ENCODE measurements around the gene BST1. TPM values are rescaled to one million over a fixed set of nuclear protein-coding genes. Genes with fewer than 3 reads are reported as not detected.

The BST1 gene
- total and polyA plus RNA-seq, 2 of the 8 experiments (the other 6 are each of a cell fraction or from before 2014, with no cell fraction given): 0.52 to 0.54 TPM

DNA sequence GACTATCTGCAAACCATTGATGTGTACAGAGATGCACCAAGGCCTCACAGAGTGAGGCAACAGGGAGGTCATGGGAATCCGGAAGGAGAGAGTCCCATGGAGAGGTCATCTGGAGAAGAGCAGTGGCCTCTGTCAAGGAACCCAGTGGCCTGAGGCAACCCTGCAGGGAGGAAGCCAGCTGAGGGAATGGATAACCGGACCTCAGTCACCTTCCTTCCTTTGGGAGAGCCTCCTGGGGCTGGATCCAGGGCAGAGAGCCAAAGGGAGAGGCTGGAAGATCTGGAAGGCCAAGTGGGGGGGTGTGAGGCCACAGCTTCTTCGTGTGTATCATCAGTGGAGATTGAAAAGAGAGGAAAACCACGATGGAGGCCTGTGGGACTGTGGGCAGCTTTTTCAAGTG, 50.9 kb downstream of the BST1 start (continued):
- TF ChIP-seq CREB1 (IDR thresholded peaks at IDR 0.05): no peak
- TF ChIP-seq RFX5 (IDR thresholded peaks at IDR 0.05; ENCODE audit: borderline replicate concordance, low read depth, low read length): no peak
- no peak for TF ChIP-seq BCL11A (IDR thresholded peaks at IDR 0.05; ENCODE audit: low read depth in 2 of 2, low read length in 2 of 2)
- TF ChIP-seq, protein P1, sequence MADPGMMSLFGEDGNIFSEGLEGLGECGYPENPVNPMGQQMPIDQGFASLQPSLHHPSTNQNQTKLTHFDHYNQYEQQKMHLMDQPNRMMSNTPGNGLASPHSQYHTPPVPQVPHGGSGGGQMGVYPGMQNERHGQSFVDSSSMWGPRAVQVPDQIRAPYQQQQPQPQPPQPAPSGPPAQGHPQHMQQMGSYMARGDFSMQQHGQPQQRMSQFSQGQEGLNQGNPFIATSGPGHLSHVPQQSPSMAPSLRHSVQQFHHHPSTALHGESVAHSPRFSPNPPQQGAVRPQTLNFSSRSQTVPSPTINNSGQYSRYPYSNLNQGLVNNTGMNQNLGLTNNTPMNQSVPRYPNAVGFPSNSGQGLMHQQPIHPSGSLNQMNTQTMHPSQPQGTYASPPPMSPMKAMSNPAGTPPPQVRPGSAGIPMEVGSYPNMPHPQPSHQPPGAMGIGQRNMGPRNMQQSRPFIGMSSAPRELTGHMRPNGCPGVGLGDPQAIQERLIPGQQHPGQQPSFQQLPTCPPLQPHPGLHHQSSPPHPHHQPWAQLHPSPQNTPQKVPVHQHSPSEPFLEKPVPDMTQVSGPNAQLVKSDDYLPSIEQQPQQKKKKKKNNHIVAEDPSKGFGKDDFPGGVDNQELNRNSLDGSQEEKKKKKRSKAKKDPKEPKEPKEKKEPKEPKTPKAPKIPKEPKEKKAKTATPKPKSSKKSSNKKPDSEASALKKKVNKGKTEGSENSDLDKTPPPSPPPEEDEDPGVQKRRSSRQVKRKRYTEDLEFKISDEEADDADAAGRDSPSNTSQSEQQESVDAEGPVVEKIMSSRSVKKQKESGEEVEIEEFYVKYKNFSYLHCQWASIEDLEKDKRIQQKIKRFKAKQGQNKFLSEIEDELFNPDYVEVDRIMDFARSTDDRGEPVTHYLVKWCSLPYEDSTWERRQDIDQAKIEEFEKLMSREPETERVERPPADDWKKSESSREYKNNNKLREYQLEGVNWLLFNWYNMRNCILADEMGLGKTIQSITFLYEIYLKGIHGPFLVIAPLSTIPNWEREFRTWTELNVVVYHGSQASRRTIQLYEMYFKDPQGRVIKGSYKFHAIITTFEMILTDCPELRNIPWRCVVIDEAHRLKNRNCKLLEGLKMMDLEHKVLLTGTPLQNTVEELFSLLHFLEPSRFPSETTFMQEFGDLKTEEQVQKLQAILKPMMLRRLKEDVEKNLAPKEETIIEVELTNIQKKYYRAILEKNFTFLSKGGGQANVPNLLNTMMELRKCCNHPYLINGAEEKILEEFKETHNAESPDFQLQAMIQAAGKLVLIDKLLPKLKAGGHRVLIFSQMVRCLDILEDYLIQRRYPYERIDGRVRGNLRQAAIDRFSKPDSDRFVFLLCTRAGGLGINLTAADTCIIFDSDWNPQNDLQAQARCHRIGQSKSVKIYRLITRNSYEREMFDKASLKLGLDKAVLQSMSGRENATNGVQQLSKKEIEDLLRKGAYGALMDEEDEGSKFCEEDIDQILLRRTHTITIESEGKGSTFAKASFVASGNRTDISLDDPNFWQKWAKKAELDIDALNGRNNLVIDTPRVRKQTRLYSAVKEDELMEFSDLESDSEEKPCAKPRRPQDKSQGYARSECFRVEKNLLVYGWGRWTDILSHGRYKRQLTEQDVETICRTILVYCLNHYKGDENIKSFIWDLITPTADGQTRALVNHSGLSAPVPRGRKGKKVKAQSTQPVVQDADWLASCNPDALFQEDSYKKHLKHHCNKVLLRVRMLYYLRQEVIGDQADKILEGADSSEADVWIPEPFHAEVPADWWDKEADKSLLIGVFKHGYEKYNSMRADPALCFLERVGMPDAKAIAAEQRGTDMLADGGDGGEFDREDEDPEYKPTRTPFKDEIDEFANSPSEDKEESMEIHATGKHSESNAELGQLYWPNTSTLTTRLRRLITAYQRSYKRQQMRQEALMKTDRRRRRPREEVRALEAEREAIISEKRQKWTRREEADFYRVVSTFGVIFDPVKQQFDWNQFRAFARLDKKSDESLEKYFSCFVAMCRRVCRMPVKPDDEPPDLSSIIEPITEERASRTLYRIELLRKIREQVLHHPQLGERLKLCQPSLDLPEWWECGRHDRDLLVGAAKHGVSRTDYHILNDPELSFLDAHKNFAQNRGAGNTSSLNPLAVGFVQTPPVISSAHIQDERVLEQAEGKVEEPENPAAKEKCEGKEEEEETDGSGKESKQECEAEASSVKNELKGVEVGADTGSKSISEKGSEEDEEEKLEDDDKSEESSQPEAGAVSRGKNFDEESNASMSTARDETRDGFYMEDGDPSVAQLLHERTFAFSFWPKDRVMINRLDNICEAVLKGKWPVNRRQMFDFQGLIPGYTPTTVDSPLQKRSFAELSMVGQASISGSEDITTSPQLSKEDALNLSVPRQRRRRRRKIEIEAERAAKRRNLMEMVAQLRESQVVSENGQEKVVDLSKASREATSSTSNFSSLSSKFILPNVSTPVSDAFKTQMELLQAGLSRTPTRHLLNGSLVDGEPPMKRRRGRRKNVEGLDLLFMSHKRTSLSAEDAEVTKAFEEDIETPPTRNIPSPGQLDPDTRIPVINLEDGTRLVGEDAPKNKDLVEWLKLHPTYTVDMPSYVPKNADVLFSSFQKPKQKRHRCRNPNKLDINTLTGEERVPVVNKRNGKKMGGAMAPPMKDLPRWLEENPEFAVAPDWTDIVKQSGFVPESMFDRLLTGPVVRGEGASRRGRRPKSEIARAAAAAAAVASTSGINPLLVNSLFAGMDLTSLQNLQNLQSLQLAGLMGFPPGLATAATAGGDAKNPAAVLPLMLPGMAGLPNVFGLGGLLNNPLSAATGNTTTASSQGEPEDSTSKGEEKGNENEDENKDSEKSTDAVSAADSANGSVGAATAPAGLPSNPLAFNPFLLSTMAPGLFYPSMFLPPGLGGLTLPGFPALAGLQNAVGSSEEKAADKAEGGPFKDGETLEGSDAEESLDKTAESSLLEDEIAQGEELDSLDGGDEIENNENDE (IDR thresholded peaks at IDR 0.05; ENCODE audit: insufficient replicate concordance, low read length): no peak
- TF ChIP-seq CHD1 (IDR thresholded peaks at IDR 0.05; ENCODE audit: low read depth, low read length): no peak
- no peak for TF ChIP-seq SP1 (IDR thresholded peaks at IDR 0.05; ENCODE audit: low read depth, low read length)
- no peak for TF ChIP-seq KDM5A (IDR thresholded peaks at IDR 0.05; ENCODE audit: low read length)
